HG02642 (cell line): ENCODE measurements around the gene ZC3H12A.

ENCODE experiments used
- ATAC-seq: cut with Tn5 transposase; IDR thresholded peaks from one replicate; pipeline ENCODE4 v1.9.1; 2021; ENCODE audit warnings: mild to moderate bottlenecking; ENCODE audit not compliant: unreplicated experiment, poor library complexity

The ZC3H12A gene

DNA sequence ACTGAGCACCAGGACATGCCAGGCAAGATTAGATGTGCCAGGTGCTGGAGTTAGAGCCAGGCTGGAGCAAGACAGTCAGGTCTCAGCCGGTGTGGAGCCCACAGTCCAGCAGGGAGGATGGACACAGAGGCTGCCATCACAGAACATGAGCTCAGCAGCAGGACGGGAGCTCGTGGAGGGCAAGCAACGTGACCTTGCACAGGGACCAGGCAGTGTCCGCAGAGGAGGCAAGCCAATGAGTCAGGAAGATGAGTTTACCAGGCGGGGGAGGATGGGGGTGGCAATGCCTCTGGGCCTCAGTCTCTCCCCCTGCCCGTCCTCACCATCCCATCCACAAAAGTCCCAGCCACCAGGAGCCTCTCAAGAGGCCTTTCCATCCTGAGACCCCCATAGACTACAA is 20.7 kb upstream of the ZC3H12A start:
- no peak for ATAC-seq

DNA sequence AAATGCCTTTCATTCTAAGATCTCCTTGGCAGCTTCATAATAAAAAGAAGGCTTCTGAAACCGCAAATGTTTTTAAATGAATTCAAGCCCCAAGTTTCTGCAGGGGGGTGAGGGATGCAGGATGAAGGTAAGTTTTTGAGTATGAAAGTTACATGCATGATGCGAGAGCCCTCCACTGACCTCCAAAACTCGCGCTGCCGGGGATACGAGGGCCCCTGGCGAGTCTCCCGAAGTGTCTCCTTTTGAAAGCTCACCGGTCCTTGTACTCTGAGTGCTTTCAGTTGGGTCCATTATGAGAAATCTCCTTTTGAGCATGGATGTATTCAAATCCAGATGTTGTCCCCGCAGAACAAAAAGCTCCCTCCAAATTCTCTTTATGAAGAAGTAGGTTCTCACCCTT is 18.9 kb upstream of the ZC3H12A start:
- ATAC-seq, result no peak

- ATAC-seq, result no peak
Measured at GRCh38 chr1:37456614-37457013, 17.8 kb upstream of the ZC3H12A start.

DNA sequence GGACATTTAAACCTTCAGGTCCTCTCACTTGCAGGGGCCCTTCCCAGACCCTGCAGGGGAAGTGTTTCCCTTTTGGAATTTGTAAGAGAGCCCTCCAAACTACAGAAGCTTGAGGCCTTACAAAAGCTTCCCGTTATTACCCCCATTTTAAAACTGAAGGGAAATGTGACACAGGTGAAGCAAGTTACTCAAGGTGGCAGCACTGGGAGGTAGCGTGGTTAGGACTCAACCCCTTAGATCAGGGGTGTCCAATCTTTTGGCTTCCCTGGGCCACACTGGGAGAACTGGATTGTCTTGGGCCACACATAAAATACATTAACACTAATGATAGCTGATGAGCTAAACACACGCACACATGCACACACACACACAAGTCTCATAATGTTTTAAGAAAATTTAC is 15.8 kb upstream of the ZC3H12A start:
- ATAC-seq, result no peak

- ATAC-seq, result no peak
Measured at GRCh38 chr1:37461698-37462436, 12.5 kb upstream of the ZC3H12A start.

DNA sequence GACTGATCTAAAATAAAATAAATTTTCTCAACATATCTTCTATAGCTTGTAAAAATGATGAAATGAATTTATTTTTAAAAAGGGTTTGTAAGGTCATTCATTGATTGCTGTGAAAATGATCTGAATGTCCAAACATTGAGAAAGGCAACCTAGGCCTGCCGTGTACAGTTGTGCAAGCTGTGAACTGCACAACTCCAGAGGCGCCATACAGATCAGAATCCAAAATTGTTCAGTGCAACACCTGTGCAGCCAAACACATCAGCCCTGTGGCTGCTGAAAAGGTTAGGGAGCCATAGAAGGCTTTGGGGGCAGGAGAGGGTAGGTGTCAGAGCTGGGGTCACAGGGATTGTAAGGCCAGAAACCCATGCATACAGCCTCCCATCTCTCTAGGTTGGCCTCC is 9.9 kb upstream of the ZC3H12A start:
- ATAC-seq, result no peak

DNA sequence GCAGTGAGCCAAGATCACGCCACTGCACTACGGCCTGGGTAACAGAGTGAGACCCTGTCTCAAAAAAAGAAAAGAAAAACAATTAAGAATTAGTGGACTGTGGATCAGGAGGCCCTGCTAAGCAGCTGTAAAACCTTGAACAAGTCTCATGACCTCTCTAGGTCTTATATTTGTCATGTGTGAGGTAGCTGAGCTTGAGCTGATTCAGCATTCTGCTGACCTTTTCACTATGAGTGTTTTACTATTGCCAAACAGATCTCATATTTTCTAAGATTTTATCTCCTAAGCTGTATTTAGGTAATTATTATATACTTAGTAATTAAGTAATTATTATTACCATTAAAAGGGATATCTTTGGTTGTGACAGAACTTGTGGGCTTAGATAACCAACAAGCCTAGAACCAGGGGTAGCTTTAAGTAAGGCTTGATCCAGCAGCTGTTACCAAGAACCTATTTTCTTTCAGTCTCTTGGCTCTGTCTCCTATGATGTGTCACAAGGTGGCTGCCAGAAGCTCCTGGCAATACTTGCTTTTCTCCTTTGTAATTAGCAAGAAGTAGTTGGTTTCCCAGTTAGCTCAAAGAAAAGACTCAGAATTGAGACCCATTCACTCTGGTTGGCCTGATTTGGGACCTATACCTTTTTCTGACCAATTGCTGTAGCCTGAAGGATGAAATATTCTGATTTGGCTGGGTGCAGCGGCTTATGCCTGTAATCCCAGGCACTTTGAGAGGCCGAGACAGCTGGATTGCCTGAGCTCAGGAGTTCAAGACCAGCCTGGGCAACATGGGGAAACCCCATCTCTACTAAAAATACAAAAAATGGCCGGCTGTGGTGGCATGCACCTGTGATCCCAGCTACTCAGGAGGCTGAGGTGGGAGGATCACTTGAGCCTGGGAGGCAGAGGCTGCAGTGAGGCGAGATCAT is 8.5 kb upstream of the ZC3H12A start:
- no peak for ATAC-seq

- ATAC-seq, result no peak
Measured at GRCh38 chr1:37468037-37468436, 6.3 kb upstream of the ZC3H12A start.

DNA sequence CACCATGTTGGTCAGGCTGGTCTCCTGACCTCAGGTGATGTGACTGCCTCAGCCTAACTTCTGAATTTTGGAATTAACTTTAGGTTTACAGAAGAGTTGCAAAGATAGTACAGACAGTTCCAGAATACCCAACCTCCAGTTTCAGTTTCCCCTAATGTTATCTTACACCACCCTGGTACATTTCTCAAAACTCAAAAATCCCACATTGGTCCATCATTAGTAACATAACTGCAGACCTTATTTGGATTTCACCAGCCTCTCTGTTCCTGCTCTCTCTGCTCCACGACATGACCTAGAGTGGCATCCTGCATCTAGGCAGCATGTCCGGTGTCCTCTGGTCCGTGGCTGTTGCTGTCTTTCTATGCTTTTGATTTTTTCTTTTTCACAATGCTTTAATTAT is 5.0 kb upstream of the ZC3H12A start:
- no peak for ATAC-seq

- no peak for ATAC-seq
Measured at GRCh38 chr1:37471345-37472231, 2.8 kb upstream of the ZC3H12A start.

DNA sequence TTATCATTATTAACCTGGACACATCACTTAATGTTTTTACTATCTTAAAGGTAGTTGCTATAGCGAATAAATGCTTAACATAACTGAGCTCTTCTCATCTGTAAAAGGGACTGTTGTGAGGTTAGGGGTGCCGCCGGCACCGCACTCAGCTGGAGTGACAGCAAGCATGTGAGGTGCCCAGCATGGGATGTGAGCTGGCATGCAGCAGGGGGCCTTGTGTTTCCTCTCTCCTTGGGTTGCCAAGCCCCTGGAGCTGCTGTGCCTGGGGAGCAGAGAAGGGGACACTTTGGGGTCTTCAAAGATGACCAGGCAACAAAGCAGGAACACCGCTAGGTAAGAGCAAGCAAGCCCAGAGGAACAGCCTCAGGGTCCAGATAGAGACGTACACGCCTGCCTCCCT is 2.1 kb upstream of the ZC3H12A start:
- ATAC-seq, result no peak

DNA sequence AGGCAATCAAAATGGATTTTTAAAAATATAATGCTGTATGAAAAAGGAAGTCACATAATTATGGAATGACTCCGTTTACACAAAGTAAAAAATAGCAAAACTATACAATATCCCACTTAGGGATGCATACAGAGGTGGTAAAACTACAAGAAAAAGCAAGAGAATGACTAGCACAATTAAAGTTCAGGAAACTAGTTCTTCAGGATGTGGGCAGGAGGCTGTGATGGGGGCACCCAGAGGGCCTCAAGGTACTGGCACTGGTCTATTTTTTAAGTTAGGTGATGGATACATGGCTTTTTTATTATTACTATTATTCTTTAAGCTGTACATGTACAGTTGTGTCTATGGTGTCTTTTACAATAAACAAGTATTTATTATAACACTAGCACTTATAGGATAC is 1.4 kb upstream of the ZC3H12A start:
- ATAC-seq, result no peak

- no peak for ATAC-seq
Measured at GRCh38 chr1:37473431-37474045, 842 bp upstream of the ZC3H12A start.

DNA sequence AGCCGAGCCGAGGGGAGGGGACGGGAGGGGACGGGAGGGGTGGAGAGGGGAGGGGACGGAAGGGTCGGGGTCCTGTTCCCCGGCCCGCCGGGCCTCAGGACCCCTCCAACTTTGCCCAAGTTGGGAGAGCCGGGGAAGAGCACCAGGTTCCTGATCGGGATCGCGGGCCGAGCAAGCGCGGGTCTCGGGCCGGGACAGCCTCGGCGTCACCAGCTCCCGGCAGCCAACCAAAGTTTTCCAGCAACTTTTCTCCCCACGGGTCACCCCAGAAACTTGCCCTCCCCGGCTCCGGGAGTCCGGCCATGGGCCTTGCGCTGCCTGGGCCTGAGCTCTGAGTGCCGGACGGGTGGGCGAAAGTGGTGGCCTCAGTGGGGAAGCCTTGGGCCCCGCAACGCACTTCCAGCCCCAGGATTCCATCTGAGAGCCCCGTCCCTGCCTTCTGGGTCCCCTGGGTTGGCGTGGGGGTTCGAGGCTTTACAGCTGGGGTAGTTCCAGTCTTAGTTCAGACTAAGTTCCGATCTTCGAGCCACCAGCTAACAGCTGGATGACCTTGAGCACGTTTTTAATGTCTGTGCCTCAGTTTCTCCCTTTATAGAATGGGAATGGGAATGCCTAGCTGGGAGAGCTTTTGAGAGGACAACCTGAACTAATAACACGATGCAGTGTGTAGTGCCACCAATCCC is 458 bp downstream of the ZC3H12A start:
- peak; percentile 2 for ATAC-seq

- ATAC-seq, result no peak
Measured at GRCh38 chr1:37475380-37476086, 1.2 kb downstream of the ZC3H12A start.

GRCh38 chr1:37476087-37476452 is 1.7 kb downstream of the ZC3H12A start:
- ATAC-seq, result no peak

- no peak for ATAC-seq
Measured at GRCh38 chr1:37476460-37477197, 2.2 kb downstream of the ZC3H12A start.

DNA sequence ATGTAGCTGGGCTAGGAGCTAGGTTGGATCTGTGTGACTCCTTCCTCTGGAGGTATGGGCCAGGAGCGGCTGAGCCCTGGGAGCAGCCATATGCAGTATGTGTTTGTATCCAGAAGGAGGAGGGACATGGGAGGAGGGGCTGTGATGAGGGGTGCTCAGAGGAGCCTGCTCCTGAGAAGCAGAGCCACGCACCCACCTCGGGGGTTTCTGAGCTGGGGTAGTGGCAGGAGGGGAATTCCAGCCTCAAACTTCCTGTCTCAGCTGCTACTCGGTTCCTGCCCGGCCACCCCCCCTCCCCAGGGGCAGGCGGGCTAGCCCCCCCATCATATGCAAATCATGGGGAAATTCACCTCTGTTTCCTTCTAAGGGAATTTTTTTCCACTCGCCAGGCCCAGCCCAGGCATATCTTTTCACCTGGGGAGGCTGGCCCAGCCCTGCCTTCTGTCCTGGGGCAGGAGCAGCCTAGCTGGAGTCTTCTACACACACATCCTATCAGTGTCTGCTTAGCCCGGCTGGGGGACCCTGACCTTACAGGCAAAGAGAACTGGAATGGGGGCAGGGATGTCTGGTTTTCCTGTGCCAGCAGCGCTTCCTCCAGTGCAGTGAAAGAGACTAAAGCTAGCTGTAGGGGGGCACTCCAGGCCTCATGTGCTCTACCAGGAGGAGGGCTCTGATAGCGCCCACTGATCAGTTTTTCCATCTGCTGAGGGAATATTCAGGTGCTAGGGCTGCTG is 3.0 kb downstream of the ZC3H12A start:
- peak; percentile 41 for ATAC-seq
